ENCODE results near the gene LRRN4CL. TPM values are rescaled to one million over a fixed set of nuclear protein-coding genes. Genes with fewer than 3 reads are reported as not detected.

The LRRN4CL gene
- total and polyA plus RNA-seq, 9 of the 15 experiments (the other 6 are each of a cell fraction or from before 2014, with no cell fraction given), result 0.03 to 0.11 (median 0.05) TPM; not detected in 4

DNA sequence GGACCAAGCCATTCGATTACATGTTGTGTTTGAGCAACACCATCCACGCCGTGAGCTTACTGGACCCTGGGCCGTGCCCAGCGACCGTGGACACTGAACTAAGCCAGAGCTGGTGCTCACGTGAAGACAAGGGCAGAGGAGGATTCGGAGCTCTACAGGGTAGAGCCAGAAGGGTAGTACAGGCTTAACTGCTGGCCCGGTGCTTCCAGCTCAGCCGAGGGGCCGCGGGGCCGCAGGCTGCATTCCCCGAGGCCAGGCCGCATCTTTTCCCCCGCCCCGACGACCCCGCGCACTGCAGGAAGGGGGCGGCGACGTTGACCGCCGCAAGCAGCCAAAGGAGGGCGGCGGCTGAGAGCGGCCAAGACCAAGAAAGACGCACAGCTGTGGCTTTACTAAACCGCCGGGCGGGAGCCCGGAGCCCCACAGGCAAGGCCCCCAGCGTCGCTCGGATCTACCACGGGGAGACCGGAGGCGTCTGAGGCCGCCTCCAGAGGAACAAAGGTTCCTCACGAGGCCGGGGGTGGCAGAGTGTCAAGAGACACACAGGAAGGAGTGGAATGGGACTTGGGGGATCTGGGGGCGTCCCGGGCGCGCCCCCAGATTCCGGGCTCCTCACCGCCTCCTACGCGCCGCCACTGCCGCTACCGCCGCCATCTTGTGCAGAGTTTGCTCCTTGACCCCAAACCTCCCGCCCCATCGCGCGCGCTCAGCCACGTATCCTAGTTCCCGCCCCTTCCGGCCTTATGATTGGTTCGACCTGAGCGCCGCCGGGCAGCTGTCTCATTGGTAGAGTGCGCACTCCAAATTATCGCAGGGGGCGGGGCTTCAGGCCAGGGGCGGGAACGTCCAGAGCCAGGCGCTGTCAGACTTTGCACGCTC, 43.1 kb downstream of the LRRN4CL start, which contains the start of gene GANAB (continued):
- peak; percentile 89 for TF ChIP-seq TAF7 (tag; IDR thresholded peaks at IDR 0.05)
- TF ChIP-seq MAFK (IDR thresholded peaks at IDR 0.05; ENCODE audit: low read length), result no peak
- TF ChIP-seq NR3C1 (CRISPR knock-in tag; IDR thresholded peaks at IDR 0.05), result no peak
- TF ChIP-seq BRD4 (IDR thresholded peaks at IDR 0.05), result peak; percentile 90
- peak; percentile 74 to 75 for TF ChIP-seq MAZ (CRISPR knock-in tag; conservative IDR thresholded peaks at IDR 0.05 in 1 of 2, IDR thresholded peaks at IDR 0.05 in 1 of 2)
- peak; percentile 95 for TF ChIP-seq ZFX (CRISPR knock-in tag; IDR thresholded peaks at IDR 0.05)
- TF ChIP-seq RBM22 (IDR thresholded peaks at IDR 0.05; ENCODE audit: low read depth, low read length, poor library complexity, severe bottlenecking), result peak; percentile 85
- TF ChIP-seq, protein P1, sequence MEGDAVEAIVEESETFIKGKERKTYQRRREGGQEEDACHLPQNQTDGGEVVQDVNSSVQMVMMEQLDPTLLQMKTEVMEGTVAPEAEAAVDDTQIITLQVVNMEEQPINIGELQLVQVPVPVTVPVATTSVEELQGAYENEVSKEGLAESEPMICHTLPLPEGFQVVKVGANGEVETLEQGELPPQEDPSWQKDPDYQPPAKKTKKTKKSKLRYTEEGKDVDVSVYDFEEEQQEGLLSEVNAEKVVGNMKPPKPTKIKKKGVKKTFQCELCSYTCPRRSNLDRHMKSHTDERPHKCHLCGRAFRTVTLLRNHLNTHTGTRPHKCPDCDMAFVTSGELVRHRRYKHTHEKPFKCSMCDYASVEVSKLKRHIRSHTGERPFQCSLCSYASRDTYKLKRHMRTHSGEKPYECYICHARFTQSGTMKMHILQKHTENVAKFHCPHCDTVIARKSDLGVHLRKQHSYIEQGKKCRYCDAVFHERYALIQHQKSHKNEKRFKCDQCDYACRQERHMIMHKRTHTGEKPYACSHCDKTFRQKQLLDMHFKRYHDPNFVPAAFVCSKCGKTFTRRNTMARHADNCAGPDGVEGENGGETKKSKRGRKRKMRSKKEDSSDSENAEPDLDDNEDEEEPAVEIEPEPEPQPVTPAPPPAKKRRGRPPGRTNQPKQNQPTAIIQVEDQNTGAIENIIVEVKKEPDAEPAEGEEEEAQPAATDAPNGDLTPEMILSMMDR (IDR thresholded peaks at IDR 0.05 in 2 of 3, conservative IDR thresholded peaks at IDR 0.05 in 1 of 3; ENCODE audit: insufficient read depth in 2 of 3, low read depth in 1 of 3, low read length in 3 of 3), result no peak
- TF ChIP-seq TCF3 (CRISPR knock-in tag; IDR thresholded peaks at IDR 0.05), result peak; percentile 20; the same call in 1 of the 2 replicates
- TF ChIP-seq, protein P2, sequence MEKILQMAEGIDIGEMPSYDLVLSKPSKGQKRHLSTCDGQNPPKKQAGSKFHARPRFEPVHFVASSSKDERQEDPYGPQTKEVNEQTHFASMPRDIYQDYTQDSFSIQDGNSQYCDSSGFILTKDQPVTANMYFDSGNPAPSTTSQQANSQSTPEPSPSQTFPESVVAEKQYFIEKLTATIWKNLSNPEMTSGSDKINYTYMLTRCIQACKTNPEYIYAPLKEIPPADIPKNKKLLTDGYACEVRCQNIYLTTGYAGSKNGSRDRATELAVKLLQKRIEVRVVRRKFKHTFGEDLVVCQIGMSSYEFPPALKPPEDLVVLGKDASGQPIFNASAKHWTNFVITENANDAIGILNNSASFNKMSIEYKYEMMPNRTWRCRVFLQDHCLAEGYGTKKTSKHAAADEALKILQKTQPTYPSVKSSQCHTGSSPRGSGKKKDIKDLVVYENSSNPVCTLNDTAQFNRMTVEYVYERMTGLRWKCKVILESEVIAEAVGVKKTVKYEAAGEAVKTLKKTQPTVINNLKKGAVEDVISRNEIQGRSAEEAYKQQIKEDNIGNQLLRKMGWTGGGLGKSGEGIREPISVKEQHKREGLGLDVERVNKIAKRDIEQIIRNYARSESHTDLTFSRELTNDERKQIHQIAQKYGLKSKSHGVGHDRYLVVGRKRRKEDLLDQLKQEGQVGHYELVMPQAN (IDR thresholded peaks at IDR 0.05; ENCODE audit: borderline replicate concordance), result peak; percentile 58; the same call in 1 of the 2 replicates
- peak; percentile 88 for TF ChIP-seq GABPA (tag; conservative IDR thresholded peaks at IDR 0.05; ENCODE audit: low read depth)
- peak; percentile 30; the same call in 1 of the 2 replicates for TF ChIP-seq TOE1 (IDR thresholded peaks at IDR 0.05; ENCODE audit: borderline replicate concordance)
- 0 out of 2 replicates have a peak, but pooled peaks have one; percentile 13 for TF ChIP-seq TOE1 (CRISPR knock-in tag; IDR thresholded peaks at IDR 0.05; ENCODE audit: borderline replicate concordance, low read depth)
- peak; percentile 80; the same call in 1 of the 2 replicates for TF ChIP-seq GTF2E2 (tag; IDR thresholded peaks at IDR 0.05)
- peak; percentile 2 for TF ChIP-seq MEIS2 (IDR thresholded peaks at IDR 0.05; ENCODE audit: partially characterized antibody)
- TF ChIP-seq, protein P3, sequence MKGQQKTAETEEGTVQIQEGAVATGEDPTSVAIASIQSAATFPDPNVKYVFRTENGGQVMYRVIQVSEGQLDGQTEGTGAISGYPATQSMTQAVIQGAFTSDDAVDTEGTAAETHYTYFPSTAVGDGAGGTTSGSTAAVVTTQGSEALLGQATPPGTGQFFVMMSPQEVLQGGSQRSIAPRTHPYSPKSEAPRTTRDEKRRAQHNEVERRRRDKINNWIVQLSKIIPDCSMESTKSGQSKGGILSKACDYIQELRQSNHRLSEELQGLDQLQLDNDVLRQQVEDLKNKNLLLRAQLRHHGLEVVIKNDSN (CRISPR knock-in tag; IDR thresholded peaks at IDR 0.05), result peak; percentile 15; the same call in 1 of the 2 replicates
- TF ChIP-seq HSF4 (CRISPR knock-in tag; IDR thresholded peaks at IDR 0.05; ENCODE audit: borderline replicate concordance), result no peak

All from K562 (cell line).